GM10266 (cell line): ENCODE measurements around the gene PACS2.
"Not testable (repeated sequence)": the region's sequence is repeated elsewhere in the genome, so short reads cannot be mapped to it uniquely, and the experiment has no call there.

ENCODE experiments used
- DNase-seq: peaks from one replicate; pipeline ENCODE4 v3.0.0; 2012; ENCODE audit errors: extremely low spot score
- CTCF ChIP-seq: IDR thresholded peaks from 2 replicates; pipeline ENCODE4 v1.5.1; 2012; ENCODE audit warnings: mild to moderate bottlenecking, low read depth; ENCODE audit not compliant: control insufficient read depth, insufficient read depth; ENCODE audit errors: missing control alignments

Gene PACS2

GRCh38 chr14:105325303-105325702 lies 10.8 kb downstream of the PACS2 start:
- TF ChIP-seq CTCF: no peak
- DNase-seq: no peak

GRCh38 chr14:105325716-105326567 lies 11.4 kb downstream of the PACS2 start:
- DNase-seq: no peak
- no peak for TF ChIP-seq CTCF

GRCh38 chr14:105326568-105326867 lies 12.0 kb downstream of the PACS2 start:
- DNase-seq: no peak
- no peak for TF ChIP-seq CTCF

GRCh38 chr14:105326891-105327694 lies 12.5 kb downstream of the PACS2 start:
- TF ChIP-seq CTCF: no peak
- DNase-seq: no peak

GRCh38 chr14:105327695-105328045 lies 13.1 kb downstream of the PACS2 start:
- DNase-seq: not testable (repeated sequence)

- no peak for TF ChIP-seq CTCF
- DNase-seq: no peak
These were observed 13.6 kb downstream of the PACS2 start for GRCh38 chr14:105328070-105328677.

GRCh38 chr14:105328678-105329390 lies 14.3 kb downstream of the PACS2 start:
- no peak for TF ChIP-seq CTCF
- no peak for DNase-seq
